ENCODE measurements around the gene FGF13.

The FGF13 gene

DNA sequence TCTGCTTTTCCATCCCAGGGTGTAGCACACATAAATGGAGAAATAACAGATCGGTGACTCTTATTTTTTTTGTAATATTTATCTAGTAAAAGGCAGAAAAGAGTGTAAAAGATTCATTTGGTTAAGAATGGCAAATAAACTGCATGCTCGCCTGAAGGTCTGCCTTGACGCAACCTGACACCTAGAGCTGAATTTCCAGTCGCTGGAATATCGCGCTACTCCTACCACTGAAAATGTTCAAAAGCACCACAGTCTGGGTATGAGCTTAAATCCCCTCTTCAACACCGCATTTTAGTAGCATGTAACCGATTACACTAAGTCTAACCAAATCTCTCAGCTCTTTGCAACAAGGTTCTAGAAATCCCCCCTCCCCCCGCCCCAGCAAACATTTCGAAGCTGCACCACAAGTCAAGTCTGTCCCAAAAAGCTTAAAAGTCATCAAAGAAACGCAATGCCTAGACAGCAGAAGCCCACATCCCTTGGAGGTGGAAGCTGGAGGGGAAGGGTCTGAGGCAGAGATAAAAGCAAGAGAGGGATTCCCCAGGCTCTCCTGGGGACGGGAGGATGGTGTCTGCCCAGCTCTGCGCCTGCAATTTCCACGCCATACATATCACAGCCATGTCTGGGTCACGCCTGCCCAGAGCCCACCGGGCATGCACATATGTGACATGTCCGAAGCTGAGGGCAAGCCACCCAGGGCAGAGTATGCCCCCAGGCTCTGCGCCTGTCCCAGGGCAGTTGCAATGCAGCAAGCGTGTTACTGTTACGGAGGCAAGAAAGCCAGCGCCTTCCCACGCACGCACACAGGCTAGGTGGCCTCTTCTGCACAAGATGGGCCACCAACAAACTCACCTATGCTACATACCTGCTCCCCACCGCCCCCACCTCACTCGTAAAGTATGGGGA, 1.4 kb downstream of the FGF13 start:
- H3K27me3 ChIP-seq (ENCODE audit: control insufficient read depth in 3 of 3, insufficient read depth in 3 of 3, low read depth in 1 of 3, low read length in 3 of 3): no peaks in the 10 kb centered on the region
- no peak overlapping the region for H3K27ac ChIP-seq (replicated peaks; ENCODE audit: low read length)
- H3K14ac ChIP-seq (ENCODE audit: low read length): no peak overlapping the region
- no peaks in the 10 kb centered on the region for H3K9me3 ChIP-seq (replicated peaks in 1 of 2; ENCODE audit: control insufficient read depth in 2 of 2, insufficient read depth in 1 of 2, low read depth in 1 of 2, low read length in 2 of 2)
- no peak overlapping the region for H3K4ac ChIP-seq (ENCODE audit: low read length)
- H3K4me2 ChIP-seq (ENCODE audit: insufficient read depth, low read length, poor library complexity, severe bottlenecking): peak overlapping the region; percentile 81
- H3K79me1 ChIP-seq (ENCODE audit: low read depth, low read length): no peaks in the 10 kb centered on the region
- peaks cover 0 to 6% of the 10 kb centered on the region in 2 donors for H3K36me3 ChIP-seq (replicated peaks in 1 of 2; ENCODE audit: control insufficient read depth in 2 of 2, insufficient read depth in 2 of 2, low read length in 2 of 2)
- no peak overlapping the region for H2BK15ac ChIP-seq (ENCODE audit: low read length)
- peak overlapping the region; percentile 63 to 87 for H3K4me3 ChIP-seq (ENCODE audit: low read length in 2 of 2)
- H2BK5ac ChIP-seq (ENCODE audit: low read length): no peak overlapping the region
- H2BK12ac ChIP-seq (ENCODE audit: low read length): no peak overlapping the region
- no peak overlapping the region for H4K91ac ChIP-seq (ENCODE audit: low read depth, low read length, poor library complexity)
- no peak overlapping the region for H3K18ac ChIP-seq (ENCODE audit: low read length)
- no CpG with 5 or more reads among the region's 25 CpGs for WGBS, 2 donors (ENCODE audit: extremely low coverage in 2 of 2, insufficient read length in 2 of 2, insufficient replicate concordance in 1 of 2)
- peak overlapping the region; percentile 87 for H2AFZ ChIP-seq (ENCODE audit: low read length)
- H3K4me1 ChIP-seq (ENCODE audit: control insufficient read depth in 2 of 2, insufficient read depth in 1 of 2, low read depth in 1 of 2, low read length in 2 of 2): peaks cover 0 to 1% of the 10 kb centered on the region in 2 donors
- H3K23ac ChIP-seq (ENCODE audit: low read depth, low read length, poor library complexity): no peak overlapping the region
- no peak overlapping the region for H2BK120ac ChIP-seq (ENCODE audit: low read depth, low read length)
- peak; percentile 2 for DNase-seq (ENCODE audit: low spot score)
- peak overlapping the region; percentile 21 for H2AK5ac ChIP-seq (ENCODE audit: low read depth, low read length)
- H4K8ac ChIP-seq (ENCODE audit: low read depth, low read length): no peak overlapping the region
- H3K9ac ChIP-seq (ENCODE audit: low read depth, low read length, poor library complexity): peak overlapping the region; percentile 90

- no peak overlapping the region for H2AFZ ChIP-seq (ENCODE audit: low read length)
- no peak for DNase-seq (ENCODE audit: low spot score)
- WGBS, 2 donors (ENCODE audit: extremely low coverage in 2 of 2, insufficient read length in 2 of 2, insufficient replicate concordance in 1 of 2): no CpG with 5 or more reads among the region's 2 CpGs
Measured at GRCh38 chrX:138708268-138708667, 3.2 kb downstream of the FGF13 start.

DNA sequence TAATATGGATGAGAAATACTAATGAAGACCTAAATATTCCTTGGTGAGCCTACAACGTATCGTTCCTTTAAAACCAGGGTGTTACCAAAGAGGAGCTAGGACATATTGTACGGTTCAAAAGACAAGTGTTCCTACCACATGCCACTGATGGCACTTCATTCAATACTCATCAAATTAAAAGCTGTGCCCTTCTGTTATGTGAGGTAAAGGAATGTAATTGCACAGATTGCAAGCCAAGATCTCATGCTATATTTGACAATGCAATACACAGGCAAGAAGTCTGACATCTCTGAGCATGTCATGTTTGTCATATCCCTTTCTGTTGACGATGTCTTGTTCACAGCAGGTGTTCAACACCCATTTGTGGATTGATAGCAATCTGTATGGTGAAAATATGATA, 6.9 kb downstream of the FGF13 start:
- Histone ChIP-seq H3K4me3 (ENCODE audit: low read length in 2 of 2) (no peak overlapping the region), H3K14ac (ENCODE audit: low read length) (no peak overlapping the region), H3K4ac (ENCODE audit: low read length) (no peak overlapping the region), H3K4me1 (ENCODE audit: control insufficient read depth in 2 of 2, insufficient read depth in 1 of 2, low read depth in 1 of 2, low read length in 2 of 2) (peaks cover 0 to 1% of the 10 kb centered on the region in 2 donors), H3K4me2 (ENCODE audit: insufficient read depth, low read length, poor library complexity, severe bottlenecking) (no peak overlapping the region), H2BK12ac (ENCODE audit: low read length) (no peak overlapping the region), H3K9ac (ENCODE audit: low read depth, low read length, poor library complexity) (no peak overlapping the region), H4K8ac (ENCODE audit: low read depth, low read length) (no peak overlapping the region), H2BK15ac (ENCODE audit: low read length) (no peak overlapping the region), H2AK5ac (ENCODE audit: low read depth, low read length) (no peak overlapping the region), H3K27ac (replicated peaks; ENCODE audit: low read length) (no peak overlapping the region), H3K23ac (ENCODE audit: low read depth, low read length, poor library complexity) (no peak overlapping the region), H4K91ac (ENCODE audit: low read depth, low read length, poor library complexity) (no peak overlapping the region), H2BK5ac (ENCODE audit: low read length) (no peak overlapping the region), H2AFZ (ENCODE audit: low read length) (no peak overlapping the region), H2BK120ac (ENCODE audit: low read depth, low read length) (no peak overlapping the region), H3K18ac (ENCODE audit: low read length) (no peak overlapping the region), H3K36me3 (replicated peaks in 1 of 2; ENCODE audit: control insufficient read depth in 2 of 2, insufficient read depth in 2 of 2, low read length in 2 of 2) (peaks cover 0 to 10% of the 10 kb centered on the region in 2 donors), H3K79me1 (ENCODE audit: low read depth, low read length) (no peaks in the 10 kb centered on the region), H3K9me3 (replicated peaks in 1 of 2; ENCODE audit: control insufficient read depth in 2 of 2, insufficient read depth in 1 of 2, low read depth in 1 of 2, low read length in 2 of 2) (no peaks in the 10 kb centered on the region), H3K27me3 (ENCODE audit: control insufficient read depth in 3 of 3, insufficient read depth in 3 of 3, low read depth in 1 of 3, low read length in 3 of 3) (no peaks in the 10 kb centered on the region)
- no peak for DNase-seq (ENCODE audit: low spot score)
- no CpG with 5 or more reads among the region's 4 CpGs for WGBS, 2 donors (ENCODE audit: extremely low coverage in 2 of 2, insufficient read length in 2 of 2, insufficient replicate concordance in 1 of 2)

More at GRCh38 chrX:138708268-138708667, 3.2 kb downstream of the FGF13 start:
- Histone ChIP-seq H3K9ac (ENCODE audit: low read depth, low read length, poor library complexity) (no peak overlapping the region), H3K27me3 (ENCODE audit: control insufficient read depth in 3 of 3, insufficient read depth in 3 of 3, low read depth in 1 of 3, low read length in 3 of 3) (no peaks in the 10 kb centered on the region), H3K9me3 (replicated peaks in 1 of 2; ENCODE audit: control insufficient read depth in 2 of 2, insufficient read depth in 1 of 2, low read depth in 1 of 2, low read length in 2 of 2) (no peaks in the 10 kb centered on the region), H3K27ac (replicated peaks; ENCODE audit: low read length) (no peak overlapping the region), H2AK5ac (ENCODE audit: low read depth, low read length) (no peak overlapping the region), H3K4ac (ENCODE audit: low read length) (no peak overlapping the region), H3K18ac (ENCODE audit: low read length) (no peak overlapping the region), H3K23ac (ENCODE audit: low read depth, low read length, poor library complexity) (no peak overlapping the region), H3K4me2 (ENCODE audit: insufficient read depth, low read length, poor library complexity, severe bottlenecking) (no peak overlapping the region), H2BK15ac (ENCODE audit: low read length) (no peak overlapping the region), H3K79me1 (ENCODE audit: low read depth, low read length) (no peaks in the 10 kb centered on the region), H2BK12ac (ENCODE audit: low read length) (no peak overlapping the region), H3K14ac (ENCODE audit: low read length) (no peak overlapping the region), H3K36me3 (replicated peaks in 1 of 2; ENCODE audit: control insufficient read depth in 2 of 2, insufficient read depth in 2 of 2, low read length in 2 of 2) (peaks cover 0 to 6% of the 10 kb centered on the region in 2 donors), H4K8ac (ENCODE audit: low read depth, low read length) (no peak overlapping the region), H3K4me1 (ENCODE audit: control insufficient read depth in 2 of 2, insufficient read depth in 1 of 2, low read depth in 1 of 2, low read length in 2 of 2) (peaks cover 0 to 1% of the 10 kb centered on the region in 2 donors), H3K4me3 (ENCODE audit: low read length in 2 of 2) (no peak overlapping the region), H4K91ac (ENCODE audit: low read depth, low read length, poor library complexity) (no peak overlapping the region), H2BK5ac (ENCODE audit: low read length) (no peak overlapping the region), H2BK120ac (ENCODE audit: low read depth, low read length) (no peak overlapping the region)

DNA sequence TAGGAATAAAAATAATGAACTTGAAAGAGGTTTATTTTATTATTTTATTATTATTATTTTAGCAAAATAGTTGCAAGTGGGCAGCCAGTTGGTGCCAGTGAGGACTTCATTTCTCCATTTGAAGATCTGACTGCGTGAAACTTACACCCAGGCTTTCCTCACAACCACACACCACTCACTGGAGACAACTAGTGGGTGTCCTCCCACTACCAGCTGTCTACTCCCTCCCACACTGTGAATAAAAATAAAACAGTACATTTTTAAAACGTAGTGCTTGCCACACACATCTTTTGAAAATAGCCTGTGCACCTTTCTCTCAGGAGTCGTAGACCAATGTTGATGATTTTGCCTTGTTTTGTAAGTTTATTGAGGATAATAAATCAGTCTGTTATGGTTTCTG, 7.4 kb downstream of the FGF13 start:
- Histone ChIP-seq H3K9ac (ENCODE audit: low read depth, low read length, poor library complexity) (no peak overlapping the region), H3K18ac (ENCODE audit: low read length) (no peak overlapping the region), H3K4me1 (ENCODE audit: control insufficient read depth in 2 of 2, insufficient read depth in 1 of 2, low read depth in 1 of 2, low read length in 2 of 2) (peaks cover 0 to 1% of the 10 kb centered on the region in 2 donors), H3K9me3 (replicated peaks in 1 of 2; ENCODE audit: control insufficient read depth in 2 of 2, insufficient read depth in 1 of 2, low read depth in 1 of 2, low read length in 2 of 2) (no peaks in the 10 kb centered on the region), H4K8ac (ENCODE audit: low read depth, low read length) (no peak overlapping the region), H3K23ac (ENCODE audit: low read depth, low read length, poor library complexity) (no peak overlapping the region), H2BK5ac (ENCODE audit: low read length) (no peak overlapping the region), H3K4me3 (ENCODE audit: low read length in 2 of 2) (no peak overlapping the region), H3K14ac (ENCODE audit: low read length) (no peak overlapping the region), H2AFZ (ENCODE audit: low read length) (no peak overlapping the region), H2BK15ac (ENCODE audit: low read length) (no peak overlapping the region), H2BK120ac (ENCODE audit: low read depth, low read length) (no peak overlapping the region), H3K4ac (ENCODE audit: low read length) (no peak overlapping the region), H3K27me3 (ENCODE audit: control insufficient read depth in 3 of 3, insufficient read depth in 3 of 3, low read depth in 1 of 3, low read length in 3 of 3) (no peaks in the 10 kb centered on the region), H4K91ac (ENCODE audit: low read depth, low read length, poor library complexity) (no peak overlapping the region), H2AK5ac (ENCODE audit: low read depth, low read length) (no peak overlapping the region), H3K4me2 (ENCODE audit: insufficient read depth, low read length, poor library complexity, severe bottlenecking) (no peak overlapping the region), H3K36me3 (replicated peaks in 1 of 2; ENCODE audit: control insufficient read depth in 2 of 2, insufficient read depth in 2 of 2, low read length in 2 of 2) (peaks cover 0 to 10% of the 10 kb centered on the region in 2 donors), H2BK12ac (ENCODE audit: low read length) (no peak overlapping the region), H3K79me1 (ENCODE audit: low read depth, low read length) (no peaks in the 10 kb centered on the region), H3K27ac (replicated peaks; ENCODE audit: low read length) (no peak overlapping the region)
- no CpG with 5 or more reads among the region's 3 CpGs for WGBS, 2 donors (ENCODE audit: extremely low coverage in 2 of 2, insufficient read length in 2 of 2, insufficient replicate concordance in 1 of 2)
- DNase-seq (ENCODE audit: low spot score): no peak
